ENCODE measurements around the gene LPCAT2. TPM values are rescaled to one million over a fixed set of nuclear protein-coding genes. Genes with fewer than 3 reads are reported as not detected.

LPCAT2 gene
- polyA plus RNA-seq, 4 donors: 8.2 to 11.7 (median 10.3) TPM

- DNase-seq (ENCODE audit: low read depth in 4 of 4, low spot score in 3 of 4): no peak
Observed at GRCh38 chr16:55501549-55502322, 7.1 kb upstream of the LPCAT2 start.

DNA sequence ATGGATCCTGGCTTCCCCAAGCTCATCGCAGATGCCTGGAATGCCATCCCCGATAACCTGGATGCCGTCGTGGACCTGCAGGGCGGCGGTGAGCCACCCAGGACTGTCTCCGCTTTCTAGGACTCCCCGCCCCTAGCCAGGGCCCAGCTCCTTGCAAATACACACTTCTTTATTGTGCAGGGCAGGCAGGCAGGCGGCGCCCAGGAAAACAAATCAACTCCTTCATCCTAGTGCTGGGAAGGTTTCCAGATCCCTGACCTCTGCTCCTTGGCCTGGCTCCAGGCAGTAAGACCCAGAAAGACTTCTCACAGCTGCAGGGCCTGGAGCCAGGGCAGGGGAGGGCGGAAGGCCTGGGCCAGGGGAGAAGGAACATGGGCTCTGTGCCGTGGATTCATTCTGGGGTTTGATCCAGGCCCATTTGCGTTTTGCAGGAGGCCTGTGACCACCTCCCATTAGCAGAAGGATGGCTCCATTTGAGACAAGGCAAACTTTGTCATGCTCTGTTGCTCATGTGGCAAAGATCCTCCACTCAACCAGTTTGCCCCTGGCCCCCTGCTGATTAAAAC lies 6.0 kb upstream of the LPCAT2 start:
- DNase-seq (ENCODE audit: low read depth in 4 of 4, low spot score in 3 of 4): peak in 2 of 4 donors; percentile 69 to 74

DNA sequence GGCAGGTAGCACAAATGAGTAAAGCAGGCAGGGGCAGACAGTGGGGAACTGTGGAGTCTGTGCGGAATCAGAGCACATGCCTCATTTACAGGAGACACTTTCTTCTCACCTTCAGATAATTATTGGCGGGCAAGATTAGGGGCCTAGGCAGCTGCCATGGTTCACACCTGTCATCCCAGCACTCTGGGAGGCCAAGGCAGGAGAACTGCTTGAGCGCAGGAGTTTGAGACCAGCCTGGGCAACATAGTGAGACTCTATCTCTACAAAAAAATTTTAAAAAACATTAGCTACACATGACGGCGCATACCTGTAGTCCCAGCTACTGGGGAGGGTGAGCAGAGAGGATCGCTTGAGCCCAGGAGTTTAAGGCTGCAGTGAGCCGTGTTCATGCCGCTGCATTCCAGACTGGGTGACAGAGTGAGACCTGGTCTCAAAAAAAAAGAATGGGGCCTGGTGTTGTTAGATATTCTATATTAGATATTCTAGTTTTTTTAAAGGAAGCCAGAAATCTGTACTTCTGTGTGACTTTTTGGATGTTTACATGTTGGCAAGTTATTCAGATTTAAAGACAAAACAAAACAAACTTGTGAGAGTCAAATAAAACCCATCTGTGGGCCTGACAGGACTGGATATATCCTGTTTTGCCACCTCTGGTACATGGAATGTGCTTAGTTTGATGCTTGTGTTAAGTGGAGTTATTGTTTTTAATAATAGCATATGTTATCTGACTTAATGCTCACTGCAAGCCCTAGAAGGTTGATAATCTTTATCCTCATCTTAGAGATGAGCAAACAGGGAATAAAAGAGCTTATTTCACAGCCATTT lies 4.9 kb upstream of the LPCAT2 start:
- no peak for DNase-seq (ENCODE audit: low read depth in 4 of 4, low spot score in 3 of 4)

GRCh38 chr16:55505333-55506015 lies 3.4 kb upstream of the LPCAT2 start:
- DNase-seq (ENCODE audit: low read depth in 4 of 4, low spot score in 3 of 4): no peak

GRCh38 chr16:55506083-55506482 lies 2.8 kb upstream of the LPCAT2 start:
- no peak for DNase-seq (ENCODE audit: low read depth in 4 of 4, low spot score in 3 of 4)

DNA sequence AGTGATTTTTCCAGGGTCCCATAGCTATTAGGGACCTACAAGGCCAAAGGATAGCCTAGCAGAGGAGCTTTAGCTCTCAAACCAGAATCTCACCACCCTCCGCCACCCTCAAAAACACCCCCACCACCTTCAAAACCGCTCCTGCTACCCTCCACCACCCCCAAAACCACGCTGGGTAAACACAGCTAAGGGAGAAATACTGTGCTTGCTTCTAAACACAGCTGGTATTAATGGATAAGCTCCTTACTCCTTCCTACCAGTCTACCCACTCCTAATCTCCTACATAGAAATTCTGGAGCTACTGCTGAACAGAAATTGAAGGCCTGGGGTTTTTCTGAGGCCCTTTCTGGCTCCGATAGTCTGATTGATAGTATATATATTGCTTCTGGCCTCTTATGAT lies 2.2 kb upstream of the LPCAT2 start:
- DNase-seq (ENCODE audit: low read depth in 4 of 4, low spot score in 3 of 4): no peak

- DNase-seq (ENCODE audit: low read depth in 4 of 4, low spot score in 3 of 4): no peak
Observed at GRCh38 chr16:55508271-55508921, 476 bp upstream of the LPCAT2 start.

DNA sequence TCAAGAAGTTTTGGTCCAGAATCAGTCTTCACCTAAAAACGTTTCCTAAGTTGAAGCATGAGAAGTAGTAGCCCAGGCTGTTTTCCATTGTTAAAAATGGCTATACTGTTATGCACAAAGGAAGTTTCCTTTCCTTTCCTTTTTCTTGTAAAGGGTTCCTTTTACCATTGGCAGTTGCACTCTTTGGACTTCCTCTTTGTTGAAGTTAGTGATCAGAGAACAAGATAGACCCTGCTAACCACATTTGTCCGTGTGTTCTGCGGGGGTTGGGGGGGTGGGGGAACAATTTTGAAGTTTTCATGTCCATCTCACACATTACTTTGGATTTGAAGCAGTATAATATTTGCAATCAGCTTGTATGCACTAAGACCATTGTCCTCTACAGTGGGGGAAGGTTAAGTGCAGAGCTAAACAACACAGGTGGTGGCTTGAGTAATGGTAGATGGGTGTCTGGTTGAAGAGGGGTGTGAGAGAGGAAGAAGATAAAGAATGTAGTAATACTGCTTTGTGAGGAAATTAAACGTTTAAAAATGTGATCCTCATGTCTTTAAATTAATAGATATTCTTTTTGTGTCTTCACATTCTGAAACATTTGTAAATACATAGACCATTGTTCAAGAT lies 1.4 kb downstream of the LPCAT2 start:
- no peak for DNase-seq (ENCODE audit: low read depth in 4 of 4, low spot score in 3 of 4)

GRCh38 chr16:55512941-55513340 lies 4.1 kb downstream of the LPCAT2 start:
- no peak for DNase-seq (ENCODE audit: low read depth in 4 of 4, low spot score in 3 of 4)

- DNase-seq (ENCODE audit: low read depth in 4 of 4, low spot score in 3 of 4): no peak
Observed at GRCh38 chr16:55513616-55514015, 4.7 kb downstream of the LPCAT2 start.

GRCh38 chr16:55515111-55515510 lies 6.2 kb downstream of the LPCAT2 start:
- DNase-seq (ENCODE audit: low read depth in 4 of 4, low spot score in 3 of 4): no peak

- DNase-seq (ENCODE audit: low read depth in 4 of 4, low spot score in 3 of 4): no peak
Observed at GRCh38 chr16:55521792-55522191, 12.9 kb downstream of the LPCAT2 start.

DNA sequence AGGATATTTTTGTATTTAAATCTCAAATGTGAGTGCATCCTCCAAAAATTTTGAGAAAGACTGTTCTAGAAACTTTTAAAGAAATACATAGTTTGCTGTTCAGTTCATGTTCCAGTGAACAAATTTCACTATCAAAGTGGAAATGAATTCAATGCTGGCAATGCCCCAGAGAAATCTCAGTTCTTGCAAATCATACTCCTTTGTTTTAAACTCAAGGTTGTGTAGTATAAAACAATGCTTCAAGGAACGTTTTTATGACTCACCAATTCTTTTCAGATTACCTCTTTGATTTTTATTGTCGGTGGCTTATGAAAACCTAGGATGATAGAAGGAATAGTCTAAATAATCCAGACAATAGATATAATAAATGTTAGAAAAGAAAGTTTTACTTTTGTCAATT lies 17.6 kb downstream of the LPCAT2 start:
- DNase-seq (ENCODE audit: low read depth in 4 of 4, low spot score in 3 of 4): no peak

DNA sequence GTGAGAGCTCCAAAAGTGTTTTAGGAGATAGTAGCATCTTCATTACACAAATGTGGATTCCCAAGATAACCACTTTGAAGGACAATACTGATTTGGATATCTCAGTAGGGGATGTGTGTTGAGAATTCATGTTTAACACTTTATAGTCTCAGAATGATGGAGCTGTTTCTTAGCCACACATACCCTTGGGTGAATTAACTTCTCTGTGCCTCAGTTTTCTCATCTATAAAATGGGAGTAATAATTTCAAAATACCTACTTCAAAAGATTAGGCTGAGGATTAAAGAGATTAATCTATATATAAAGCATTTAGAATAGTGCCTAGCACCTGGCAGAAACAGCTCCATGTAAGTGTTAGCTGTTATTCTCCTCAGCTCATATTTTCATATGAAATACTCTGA lies 19.0 kb downstream of the LPCAT2 start:
- DNase-seq (ENCODE audit: low read depth in 4 of 4, low spot score in 3 of 4): no peak

- DNase-seq (ENCODE audit: low read depth in 4 of 4, low spot score in 3 of 4): no peak
Observed at GRCh38 chr16:55529018-55529417, 20.1 kb downstream of the LPCAT2 start.

DNA sequence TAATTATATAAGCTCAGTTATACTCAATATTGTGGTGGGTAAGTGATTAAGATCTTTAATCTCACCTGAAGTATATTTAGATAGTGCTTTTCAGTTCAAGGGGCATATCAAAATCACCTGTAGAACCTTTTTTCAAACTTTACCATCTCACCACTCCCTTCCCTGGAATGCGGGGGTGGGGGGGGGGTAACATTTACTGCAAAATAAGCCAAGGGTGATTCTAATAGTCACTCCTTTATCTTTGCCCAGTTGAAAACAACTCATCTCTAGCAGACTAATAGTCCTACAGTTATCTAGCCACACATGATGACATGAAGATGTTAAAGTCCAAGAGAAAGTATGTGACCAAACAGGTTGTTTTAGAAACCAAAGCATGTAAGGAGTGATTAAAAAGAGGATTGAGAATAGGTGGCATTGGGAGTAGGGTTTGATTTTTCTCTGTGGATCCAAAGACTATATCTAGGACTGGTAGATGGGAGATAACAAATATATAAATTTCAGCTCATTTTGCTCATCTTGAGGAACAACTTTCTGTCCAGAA lies 21.5 kb downstream of the LPCAT2 start:
- DNase-seq (ENCODE audit: low read depth in 4 of 4, low spot score in 3 of 4): no peak

DNA sequence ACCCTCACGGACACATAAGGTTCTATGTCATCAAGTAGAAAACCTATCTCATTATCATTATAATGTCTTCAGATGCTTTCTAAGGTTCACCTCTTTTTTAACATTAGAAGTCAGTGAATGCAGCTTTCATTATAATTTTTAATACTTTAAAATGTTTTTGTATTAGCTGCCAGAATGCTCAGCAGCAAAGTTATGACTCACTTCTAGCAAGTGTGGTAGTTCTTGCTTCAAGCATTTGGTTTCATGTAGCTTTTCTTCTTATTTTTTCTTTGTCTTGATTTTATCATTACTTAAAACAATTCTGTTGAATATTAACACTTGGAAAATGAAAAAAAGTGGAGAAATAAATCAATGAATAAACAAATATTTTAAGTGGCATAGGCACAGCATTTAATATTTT lies 23.4 kb downstream of the LPCAT2 start:
- DNase-seq (ENCODE audit: low read depth in 4 of 4, low spot score in 3 of 4): no peak

GRCh38 chr16:55534756-55535155 lies 25.9 kb downstream of the LPCAT2 start:
- no peak for DNase-seq (ENCODE audit: low read depth in 4 of 4, low spot score in 3 of 4)

GRCh38 chr16:55539049-55539448 lies 30.2 kb downstream of the LPCAT2 start:
- DNase-seq (ENCODE audit: low read depth in 4 of 4, low spot score in 3 of 4): no peak

DNA sequence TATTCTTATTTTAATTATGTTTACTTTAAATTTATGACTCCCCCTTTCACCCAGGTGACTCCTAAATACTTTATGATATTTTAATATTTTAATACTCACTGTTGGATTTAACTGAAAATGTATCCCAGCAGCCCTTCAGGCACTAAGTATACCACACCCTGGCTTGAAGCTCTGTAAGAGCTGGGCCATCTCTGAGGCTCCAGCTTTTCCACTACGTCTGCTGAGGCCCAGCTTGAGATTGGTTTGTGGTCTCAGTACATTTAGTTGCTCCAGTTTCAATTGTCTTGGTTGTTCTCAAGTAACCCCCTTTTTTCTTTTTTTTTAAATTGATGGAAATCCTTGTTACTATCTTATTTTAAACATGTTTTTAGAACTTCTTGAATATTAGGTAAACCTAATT lies 30.6 kb downstream of the LPCAT2 start:
- DNase-seq (ENCODE audit: low read depth in 4 of 4, low spot score in 3 of 4): no peak
